ENCODE results near the gene FAH.
"Not testable (repeated sequence)": the region's sequence is repeated elsewhere in the genome, so short reads cannot be mapped to it uniquely, and the experiment has no call there.

FAH gene

DNA sequence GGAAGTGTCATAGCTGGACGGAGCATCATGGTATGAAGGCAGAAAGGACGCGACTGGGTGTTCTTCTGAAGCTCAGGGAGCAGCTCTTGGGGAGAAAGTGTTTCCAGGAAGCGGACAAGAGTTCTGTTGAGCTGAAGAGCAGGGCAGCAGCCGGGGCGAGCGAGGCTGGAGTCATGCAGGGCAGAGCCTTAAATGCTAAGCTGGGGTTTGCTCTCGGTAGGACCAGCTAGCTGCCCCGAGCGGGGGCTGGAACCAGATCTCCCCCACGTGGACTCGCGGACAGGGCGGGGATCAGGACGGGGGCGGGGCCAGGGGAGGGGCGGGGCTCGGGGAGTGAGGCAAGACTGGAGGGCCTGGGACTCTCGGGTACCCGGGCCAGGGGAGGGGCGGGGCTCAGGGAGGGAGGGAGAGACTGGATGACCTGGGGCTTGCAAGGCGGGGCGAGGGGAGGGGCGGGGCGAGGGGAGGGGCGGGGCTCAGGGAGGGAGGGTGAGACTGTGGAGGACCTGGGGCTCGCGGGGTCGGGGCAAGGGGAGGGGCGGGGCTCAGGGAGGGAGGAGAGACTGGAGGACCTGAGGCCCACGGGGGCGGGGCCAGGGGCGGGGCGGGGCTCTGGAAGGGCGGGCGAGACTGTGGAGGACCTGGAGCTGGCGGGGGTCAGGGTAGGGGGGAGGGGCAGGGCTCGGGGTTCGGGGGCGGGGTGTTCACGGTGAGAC lies 461 bp upstream of the FAH start:
- DNase-seq = peak; percentile 74 to 75

- DNase-seq = peak in 1 of 2 experiments; percentile 25
These were observed 1.1 kb downstream of the FAH start for GRCh38 chr15:80153900-80154299.

GRCh38 chr15:80154336-80154735 lies 1.5 kb downstream of the FAH start:
- DNase-seq = no peak

DNA sequence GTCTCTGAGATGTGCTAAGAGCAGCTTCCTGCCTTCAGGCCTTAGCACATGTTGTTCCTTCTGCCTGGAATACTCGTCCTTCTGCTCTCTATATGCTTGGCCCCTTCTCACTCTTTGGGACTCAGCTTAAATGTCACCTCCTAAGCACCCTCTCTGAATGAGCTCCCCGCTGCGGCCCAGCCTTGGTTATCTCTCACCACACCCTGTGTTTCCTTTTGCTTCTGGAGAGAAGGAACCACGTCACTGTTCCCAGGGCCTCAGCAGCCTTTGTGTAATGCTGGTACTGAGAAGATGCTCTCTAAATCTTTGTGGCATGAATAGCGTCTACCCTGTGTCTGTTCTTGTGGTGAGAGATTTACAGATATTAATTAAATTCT lies 2.2 kb downstream of the FAH start:
- DNase-seq = no peak

- not testable (repeated sequence) for DNase-seq
These were observed 2.8 kb downstream of the FAH start for GRCh38 chr15:80155378-80156175.

DNA sequence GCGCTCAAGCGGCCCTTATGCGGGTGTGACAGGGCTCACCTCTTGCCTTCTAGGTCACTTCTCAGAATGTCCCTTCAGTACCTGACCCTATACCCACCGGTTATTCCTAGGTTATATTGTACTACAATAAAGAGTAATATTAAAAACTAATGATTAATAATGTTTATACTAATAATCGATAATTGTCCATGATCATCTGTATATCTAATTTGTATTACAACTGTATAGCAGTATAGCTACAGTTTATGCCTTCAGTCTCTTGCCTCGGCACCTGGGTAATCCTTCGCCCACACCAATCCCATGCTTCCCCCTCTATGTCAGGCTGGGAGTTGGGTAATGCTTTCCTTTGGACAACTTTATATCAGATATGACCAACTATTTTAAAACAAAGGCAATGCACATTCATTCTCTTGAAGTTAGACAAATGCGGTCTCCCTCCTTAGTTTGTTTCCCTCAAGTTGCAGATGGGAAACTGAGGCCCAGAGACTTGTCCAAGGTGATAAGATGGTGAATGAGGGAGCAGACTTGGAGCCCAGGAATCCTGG lies 3.4 kb downstream of the FAH start:
- DNase-seq = no peak

GRCh38 chr15:80157215-80157614 lies 4.4 kb downstream of the FAH start:
- no peak for DNase-seq

GRCh38 chr15:80159301-80159700 lies 6.5 kb downstream of the FAH start:
- DNase-seq = no peak

- no peak for DNase-seq
These were observed 7.2 kb downstream of the FAH start for GRCh38 chr15:80159811-80160569.

DNA sequence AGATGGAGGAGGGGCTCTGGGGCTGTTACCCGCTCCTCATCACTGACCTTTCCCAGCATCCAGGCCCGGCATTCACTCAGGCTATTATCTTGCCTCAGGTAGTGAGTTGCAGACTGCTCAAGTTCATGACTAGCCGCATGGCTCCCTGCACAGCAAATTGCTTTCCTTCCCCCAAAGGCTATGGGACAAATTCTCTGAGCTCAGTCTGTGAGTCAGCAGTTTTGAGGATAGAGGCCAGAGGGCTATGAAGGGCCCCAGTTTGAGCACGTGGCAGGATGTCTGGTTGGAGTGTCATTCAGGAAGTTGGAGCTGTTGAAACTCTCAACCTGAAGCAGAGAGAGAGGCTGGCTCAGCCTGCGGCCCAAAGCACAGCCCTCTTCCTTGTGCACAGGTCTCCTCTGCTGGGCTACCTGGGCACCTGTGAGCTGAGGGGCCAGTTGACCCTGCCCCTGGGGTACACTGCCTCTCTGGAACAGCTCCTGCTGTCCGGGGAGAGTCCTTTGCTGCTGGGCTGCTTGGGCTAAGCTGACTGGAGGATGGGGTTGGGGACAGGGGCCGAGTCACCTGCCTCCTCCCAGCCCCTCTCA lies 7.9 kb downstream of the FAH start:
- peak; percentile 97 for DNase-seq

- DNase-seq = no peak
These were observed 8.7 kb downstream of the FAH start for GRCh38 chr15:80161468-80162016.

DNA sequence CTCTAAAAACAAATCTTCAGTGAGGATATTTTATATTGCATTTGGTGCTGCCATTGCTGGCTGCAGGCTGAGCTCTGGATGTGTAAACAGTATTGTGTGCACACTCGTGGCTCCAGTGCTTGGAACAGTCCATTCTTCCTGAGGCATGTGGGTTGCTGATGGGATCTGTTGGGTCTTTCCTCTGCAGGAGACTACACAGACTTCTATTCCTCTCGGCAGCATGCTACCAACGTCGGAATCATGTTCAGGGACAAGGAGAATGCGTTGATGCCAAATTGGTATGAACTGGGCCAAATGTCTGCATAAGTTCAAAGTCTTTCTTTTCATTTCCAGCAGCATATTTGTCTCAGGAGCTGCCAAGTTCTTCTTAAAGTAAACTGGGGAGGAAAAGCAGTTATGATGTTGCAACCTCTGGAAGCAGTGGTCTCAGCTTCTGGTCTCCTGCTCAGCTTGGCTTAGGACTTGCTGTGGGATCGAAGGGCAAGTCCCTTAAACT lies 9.3 kb downstream of the FAH start:
- DNase-seq = peak in 1 of 2 experiments; percentile 16

GRCh38 chr15:80163217-80163616 lies 10.4 kb downstream of the FAH start:
- no peak for DNase-seq

DNA sequence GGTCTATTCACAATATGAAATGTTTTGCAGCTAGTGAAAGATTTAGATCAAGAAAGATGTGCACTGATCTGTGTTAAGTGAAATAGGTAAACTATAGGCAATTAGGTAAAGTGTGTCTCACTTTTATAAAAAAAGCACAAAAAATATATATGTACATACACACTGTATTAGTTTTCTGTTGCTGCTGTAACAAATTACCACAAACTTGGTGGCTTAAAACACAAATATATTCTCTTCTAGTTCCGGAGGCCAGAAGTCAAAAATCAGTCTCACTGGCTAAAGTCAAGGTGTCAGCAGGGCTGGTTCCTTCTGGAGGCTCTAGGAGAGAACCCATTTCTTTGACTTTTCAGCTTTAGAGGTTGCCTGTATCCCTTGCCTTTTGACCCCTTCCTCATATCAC lies 11.1 kb downstream of the FAH start:
- DNase-seq = no peak

GRCh38 chr15:80167936-80168335 lies 15.1 kb downstream of the FAH start:
- DNase-seq = no peak

DNA sequence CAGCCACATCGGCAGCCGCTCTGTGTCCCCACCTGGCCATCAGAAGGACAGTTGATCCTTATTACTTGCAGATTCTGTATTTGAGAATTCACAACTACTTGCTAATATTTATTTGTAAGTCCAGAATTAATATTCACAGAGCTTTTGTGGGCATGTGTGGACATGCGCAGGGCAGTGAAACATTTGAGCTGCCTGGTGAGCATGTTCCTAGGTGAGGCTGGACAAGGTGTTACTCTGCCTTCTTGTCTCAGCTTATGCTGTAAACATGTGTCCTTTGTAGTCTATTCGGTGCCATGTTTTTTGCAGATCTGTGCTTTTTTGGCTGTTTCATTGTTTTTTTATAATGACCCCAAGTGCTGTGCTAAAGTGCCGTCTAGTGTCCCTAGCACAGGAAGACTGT lies 15.6 kb downstream of the FAH start:
- no peak for DNase-seq

GRCh38 chr15:80169768-80170357 lies 17.1 kb downstream of the FAH start:
- no peak for DNase-seq

DNA sequence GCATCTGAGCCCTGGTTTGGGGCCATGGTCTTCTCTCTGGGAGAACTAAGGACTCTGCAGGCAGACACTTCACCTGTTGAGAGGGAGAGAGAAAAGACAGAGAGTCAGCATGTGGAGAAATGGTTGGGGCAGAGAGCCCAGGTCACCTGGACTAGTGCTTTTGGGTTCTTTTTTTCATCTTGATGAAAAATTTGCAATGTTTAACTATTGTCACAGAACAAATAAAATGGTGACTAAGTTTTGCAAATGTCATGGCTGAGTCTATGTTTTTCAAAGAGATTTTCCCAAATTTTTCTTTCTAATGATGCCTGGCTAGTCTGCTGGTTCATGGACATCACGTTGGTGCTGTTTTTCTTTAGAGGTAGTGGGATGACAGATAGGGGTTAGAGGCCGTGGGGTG lies 17.8 kb downstream of the FAH start:
- no peak for DNase-seq

DNA sequence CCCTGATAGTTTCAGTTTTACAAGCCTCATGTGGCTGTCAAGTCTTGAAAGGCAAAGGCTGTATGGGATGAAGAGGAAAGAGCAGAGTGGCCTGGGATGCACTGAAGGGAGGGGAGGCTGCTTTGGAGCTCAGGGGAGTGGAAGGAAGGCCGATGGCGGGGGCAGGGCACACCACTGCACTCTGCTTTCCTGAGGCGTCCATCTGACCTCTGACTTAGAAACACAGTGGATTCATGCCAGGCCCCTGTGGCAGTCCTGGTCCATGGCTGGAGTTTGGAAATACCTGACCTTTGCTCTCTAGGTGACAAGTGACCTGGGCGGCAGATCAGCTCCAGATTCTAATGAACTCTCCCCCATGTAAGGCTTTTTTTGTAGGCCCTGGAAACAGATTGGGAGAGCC lies 19.0 kb downstream of the FAH start:
- no peak for DNase-seq

GRCh38 chr15:80172401-80172800 lies 19.6 kb downstream of the FAH start:
- DNase-seq = no peak

DNA sequence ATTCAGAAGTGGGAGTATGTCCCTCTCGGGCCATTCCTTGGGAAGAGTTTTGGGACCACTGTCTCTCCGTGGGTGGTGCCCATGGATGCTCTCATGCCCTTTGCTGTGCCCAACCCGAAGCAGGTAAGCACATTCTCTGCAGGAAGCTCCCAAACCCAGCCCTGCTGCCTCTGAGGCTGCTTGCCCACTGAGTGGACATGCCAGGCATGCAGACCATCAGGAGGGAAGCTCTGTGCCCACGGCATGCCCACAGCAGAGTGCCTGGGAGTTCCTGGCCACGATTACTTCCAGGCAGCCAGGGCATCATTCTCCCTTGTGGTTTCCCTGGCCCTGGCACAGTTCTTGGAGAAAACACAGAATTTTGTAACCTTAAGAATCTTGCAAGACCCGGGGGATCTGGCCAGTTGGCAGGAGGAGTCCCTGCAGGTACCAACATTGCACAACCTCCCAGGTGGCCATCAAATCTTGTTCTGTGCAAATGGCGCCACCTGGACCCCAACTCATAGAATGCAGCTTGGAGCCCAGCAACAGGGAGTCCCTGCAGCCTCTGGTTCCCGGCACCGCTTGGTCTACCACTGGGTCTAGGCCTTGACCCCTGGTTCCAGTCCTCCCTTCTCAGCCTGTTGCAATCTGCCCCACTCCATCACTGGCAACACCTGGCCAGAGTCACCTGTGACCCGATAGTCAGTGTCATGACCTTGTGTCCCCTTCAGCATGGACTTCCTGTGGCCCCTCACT lies 20.4 kb downstream of the FAH start:
- peak; percentile 28 for DNase-seq
